GM12878 (cell line): ENCODE results near the gene LY9. TPM values are rescaled to one million over a fixed set of nuclear protein-coding genes. Genes with fewer than 3 reads are reported as not detected.

Source experiments
- KAT2A ChIP-seq: conservative IDR thresholded peaks from 2 replicates; pipeline ENCODE4 v1.6.1; 2011; ENCODE audit warnings: low read depth, low read length; ENCODE audit not compliant: control insufficient read depth
- NR2F1 ChIP-seq: fragments of 450-650 bp; conservative IDR thresholded peaks from 2 replicates; pipeline ENCODE4 v1.6.1; 2017; ENCODE audit warnings: mild to moderate bottlenecking
- RAD51 ChIP-seq: fragments of 450-650 bp; IDR thresholded peaks from 2 replicates; pipeline ENCODE4 v1.6.1; 2016; ENCODE audit warnings: moderate library complexity, mild to moderate bottlenecking, inconsistent platforms
- SMC3 ChIP-seq: IDR thresholded peaks from 2 replicates; pipeline ENCODE4 v1.6.1; 2011; ENCODE audit warnings: low read length, improper control_type of control experiment, borderline replicate concordance
- TARDBP ChIP-seq: IDR thresholded peaks from 2 replicates; pipeline ENCODE4 v1.6.1; 2016; ENCODE audit warnings: borderline replicate concordance
- YBX1 ChIP-seq: fragments of 450-650 bp; IDR thresholded peaks from 2 replicates; pipeline ENCODE4 v1.6.1; 2016; ENCODE audit warnings: antibody characterized with exemption
- polyA plus RNA-seq, 11 experiments: library from polyadenylated mRNA; depleted of rRNA in 4 of 11; unstranded in 6 of 11; stranded (reverse) in 5 of 11; fragments of >200 nt; fragmentation: Nextera tagmentation in 4 of 11; fragmentation: Illumina TruSeq in 1 of 11; extraction: Ambion mirVana in 4 of 11; extraction: Trizol in 1 of 11; gene quantifications; 1 replicate in 1 of 11; 2 replicates in 10 of 11; pipeline versions ENCODE4 v1.2.1 to v1.2.3, GENCODE V29; 2011 to 2016; ENCODE audit warnings: inconsistent platforms in 2 of 11, missing spikeins in 2 of 11, low read depth in 1 of 11
- total RNA-seq, 4 experiments: library from RNA; depleted of rRNA in 3 of 4; stranded (reverse); fragments of >200 nt in 3 of 4; fragmentation: Illumina TruSeq in 1 of 4; extraction: Trizol in 1 of 4; gene quantifications; 2 replicates each; pipeline versions ENCODE4 v1.2.1 to v1.2.3, GENCODE V29; 2013 to 2021
- TF ChIP-seq, protein P1 (sequence below): fragments of 450-650 bp; IDR thresholded peaks from 2 replicates; pipeline ENCODE4 v1.6.1; 2014; ENCODE audit warnings: mild to moderate bottlenecking
- TF ChIP-seq, protein P2 (sequence below): fragments of 450-650 bp; formaldehyde crosslinking; IDR thresholded peaks from 2 replicates; pipeline ENCODE4 v1.5.0; 2022; ENCODE audit warnings: mild to moderate bottlenecking, missing genetic modification characterization

The LY9 gene
- total and polyA plus RNA-seq, 10 of the 15 experiments (the other 5 are each of a cell fraction or from before 2014, with no cell fraction given): 2.7 to 12.5 (median 9.0) TPM

DNA sequence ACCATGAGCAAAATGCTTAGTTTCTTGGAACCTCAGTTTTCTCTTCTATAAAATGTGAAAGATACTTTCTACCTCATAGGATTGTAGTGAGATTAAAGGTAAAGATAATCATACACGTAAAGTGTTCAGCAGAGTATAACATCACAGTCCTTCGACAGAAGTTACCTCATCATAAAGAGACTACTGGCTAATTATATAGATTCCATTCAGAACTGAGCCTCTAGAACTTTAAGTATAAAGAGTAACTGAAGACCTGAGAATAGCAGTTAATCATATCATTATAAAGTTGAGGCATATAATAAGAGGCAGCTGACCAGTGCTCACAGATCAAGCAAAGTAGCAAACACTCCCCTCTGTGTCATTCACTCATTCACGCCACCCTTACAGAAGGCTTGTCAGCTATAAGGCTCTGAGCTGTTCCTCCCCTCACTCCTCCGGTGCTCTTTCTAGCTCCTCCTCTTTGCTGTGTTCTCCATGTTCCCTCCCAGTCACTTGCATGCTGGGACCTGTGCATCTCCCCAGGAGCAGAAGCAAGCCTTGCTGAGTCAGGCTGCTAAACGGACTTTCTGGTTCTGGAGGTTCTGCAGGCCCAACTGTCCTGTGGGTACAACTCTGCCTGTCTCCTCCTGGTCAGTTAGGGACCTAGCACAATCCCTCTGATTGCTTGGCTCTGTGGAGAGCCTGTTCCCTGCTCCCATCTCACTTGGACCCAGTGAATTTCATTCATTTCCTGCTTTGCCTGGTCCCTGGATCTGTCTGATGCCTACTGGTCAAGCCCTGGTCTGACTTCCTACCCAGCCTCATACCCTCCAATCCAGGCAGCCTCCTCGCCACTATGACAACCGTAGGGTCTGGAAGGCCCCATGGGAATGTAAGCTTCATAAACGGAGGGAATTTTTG, 28.3 kb upstream of the LY9 start (continued):
- TF ChIP-seq, protein P1, sequence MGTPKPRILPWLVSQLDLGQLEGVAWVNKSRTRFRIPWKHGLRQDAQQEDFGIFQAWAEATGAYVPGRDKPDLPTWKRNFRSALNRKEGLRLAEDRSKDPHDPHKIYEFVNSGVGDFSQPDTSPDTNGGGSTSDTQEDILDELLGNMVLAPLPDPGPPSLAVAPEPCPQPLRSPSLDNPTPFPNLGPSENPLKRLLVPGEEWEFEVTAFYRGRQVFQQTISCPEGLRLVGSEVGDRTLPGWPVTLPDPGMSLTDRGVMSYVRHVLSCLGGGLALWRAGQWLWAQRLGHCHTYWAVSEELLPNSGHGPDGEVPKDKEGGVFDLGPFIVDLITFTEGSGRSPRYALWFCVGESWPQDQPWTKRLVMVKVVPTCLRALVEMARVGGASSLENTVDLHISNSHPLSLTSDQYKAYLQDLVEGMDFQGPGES: no peak
- TF ChIP-seq NR2F1 (no peak), SMC3 (no peak), RAD51 (no peak), YBX1 (no peak), TARDBP (no peak), KAT2A (no peak)
- TF ChIP-seq, protein P2, sequence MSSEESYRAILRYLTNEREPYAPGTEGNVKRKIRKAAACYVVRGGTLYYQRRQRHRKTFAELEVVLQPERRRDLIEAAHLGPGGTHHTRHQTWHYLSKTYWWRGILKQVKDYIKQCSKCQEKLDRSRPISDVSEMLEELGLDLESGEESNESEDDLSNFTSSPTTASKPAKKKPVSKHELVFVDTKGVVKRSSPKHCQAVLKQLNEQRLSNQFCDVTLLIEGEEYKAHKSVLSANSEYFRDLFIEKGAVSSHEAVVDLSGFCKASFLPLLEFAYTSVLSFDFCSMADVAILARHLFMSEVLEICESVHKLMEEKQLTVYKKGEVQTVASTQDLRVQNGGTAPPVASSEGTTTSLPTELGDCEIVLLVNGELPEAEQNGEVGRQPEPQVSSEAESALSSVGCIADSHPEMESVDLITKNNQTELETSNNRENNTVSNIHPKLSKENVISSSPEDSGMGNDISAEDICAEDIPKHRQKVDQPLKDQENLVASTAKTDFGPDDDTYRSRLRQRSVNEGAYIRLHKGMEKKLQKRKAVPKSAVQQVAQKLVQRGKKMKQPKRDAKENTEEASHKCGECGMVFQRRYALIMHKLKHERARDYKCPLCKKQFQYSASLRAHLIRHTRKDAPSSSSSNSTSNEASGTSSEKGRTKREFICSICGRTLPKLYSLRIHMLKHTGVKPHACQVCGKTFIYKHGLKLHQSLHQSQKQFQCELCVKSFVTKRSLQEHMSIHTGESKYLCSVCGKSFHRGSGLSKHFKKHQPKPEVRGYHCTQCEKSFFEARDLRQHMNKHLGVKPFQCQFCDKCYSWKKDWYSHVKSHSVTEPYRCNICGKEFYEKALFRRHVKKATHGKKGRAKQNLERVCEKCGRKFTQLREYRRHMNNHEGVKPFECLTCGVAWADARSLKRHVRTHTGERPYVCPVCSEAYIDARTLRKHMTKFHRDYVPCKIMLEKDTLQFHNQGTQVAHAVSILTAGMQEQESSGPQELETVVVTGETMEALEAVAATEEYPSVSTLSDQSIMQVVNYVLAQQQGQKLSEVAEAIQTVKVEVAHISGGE (CRISPR knock-in tag): no peak
- TF ChIP-seq, all 136 proteins: peak for 24
